Measurements from ENCODE around the gene ANKRD55. TPM values are rescaled to one million over a fixed set of nuclear protein-coding genes. Genes with fewer than 3 reads are reported as not detected.

Gene ANKRD55
- total RNA-seq (2022; extraction: Qiagen RNA extraction), result not detected in 5 replicates

DNA sequence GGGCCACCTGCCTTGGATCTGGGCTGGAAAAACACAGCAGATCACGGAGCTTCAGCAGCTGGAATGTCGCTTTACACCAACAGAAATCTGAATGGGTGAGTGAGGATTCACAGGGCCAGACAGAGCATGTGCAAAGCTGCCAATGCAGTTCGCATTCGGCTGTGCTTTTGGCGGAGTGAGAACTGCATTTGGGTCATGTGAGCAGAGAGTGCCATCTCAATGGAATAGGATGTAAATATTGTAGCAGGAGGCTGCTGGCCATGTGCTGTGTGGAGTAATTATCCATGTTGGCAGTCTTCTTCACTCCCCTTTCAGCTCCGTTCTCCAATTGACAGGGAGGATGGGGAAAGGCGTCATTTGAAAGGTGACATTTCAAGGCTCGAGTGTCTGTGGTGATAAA, at the start of gene ANKRD55:
TSS of gene ANKRD55 (minus strand) at position 101 of the 400 bp plus-strand sequence. CDS start 417 bp downstream, outside the sequence.

Other genes starting within 250 kb of the ANKRD55 start
- gene IL6ST, start 238.4 kb downstream of the ANKRD55 start, total RNA-seq (2022; extraction: Qiagen RNA extraction), result 36.6 to 101 TPM (median 65.3 TPM) in 5 replicates

Measured in A549 treated with Hydrocortisone at 1 μM for 4 hours (cell line).